ENCODE measurements around the gene SHE.

- TF ChIP-seq CTCF (IDR thresholded peaks at IDR 0.05; ENCODE audit: low read length) (no peak), EZH2 (optimal IDR thresholded peaks at IDR 0.05; ENCODE audit: low read depth, low read length) (no peak), EZH2phosphoT487 (IDR thresholded peaks at IDR 0.05; ENCODE audit: low read length) (no peak)
Measured at GRCh38 chr1:154436433-154436832, 65.8 kb downstream of the SHE start.
